ENCODE results near the gene SKP2. TPM values are rescaled to one million over a fixed set of nuclear protein-coding genes. Genes with fewer than 3 reads are reported as not detected.
"Not testable (repeated sequence)": the region's sequence is repeated elsewhere in the genome, so short reads cannot be mapped to it uniquely, and the experiment has no call there.

The SKP2 gene
- total RNA-seq, 6 donors from 2014 or later: 7.7 to 16.8 (median 14.4) TPM

DNA sequence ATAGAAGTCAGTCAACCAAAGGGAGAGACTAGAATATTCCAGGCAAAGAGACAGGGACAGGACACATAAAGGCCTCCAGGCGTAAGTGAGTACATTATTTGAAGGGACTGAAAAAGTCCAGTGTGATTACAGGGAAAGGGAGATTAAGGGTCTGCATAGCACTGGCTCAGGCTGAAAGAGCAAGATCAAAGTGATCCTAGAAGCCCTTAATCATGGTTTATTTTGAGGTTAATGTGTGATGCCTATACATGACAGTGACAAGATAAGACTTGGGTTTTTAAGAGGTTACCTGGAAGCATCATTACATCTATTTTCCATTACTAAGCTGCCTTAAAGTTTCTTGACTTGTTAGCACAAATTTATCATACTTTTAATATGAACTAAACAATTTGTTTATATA lies 26.0 kb upstream of the SKP2 start:
- no peak overlapping the region for H3K27ac ChIP-seq
- WGBS, 2 donors: 97 to 100% methylated on average over 1 of the region's 1 CpG
- no peaks in the 10 kb centered on the region for H3K4me1 ChIP-seq
- DNase-seq (no peak), ATAC-seq (ENCODE audit: low FRiP score in 2 of 2) (no peak)
- no peak overlapping the region for H3K4me3 ChIP-seq
- peaks cover 3 to 28% (median 5%) of the 10 kb centered on the region in 4 donors for H3K36me3 ChIP-seq
- no peaks in the 10 kb centered on the region for H3K27me3 ChIP-seq
- H3K9me3 ChIP-seq: peaks cover 0 to 5% (median 0%) of the 10 kb centered on the region in 4 donors
- TF ChIP-seq, protein P1, sequence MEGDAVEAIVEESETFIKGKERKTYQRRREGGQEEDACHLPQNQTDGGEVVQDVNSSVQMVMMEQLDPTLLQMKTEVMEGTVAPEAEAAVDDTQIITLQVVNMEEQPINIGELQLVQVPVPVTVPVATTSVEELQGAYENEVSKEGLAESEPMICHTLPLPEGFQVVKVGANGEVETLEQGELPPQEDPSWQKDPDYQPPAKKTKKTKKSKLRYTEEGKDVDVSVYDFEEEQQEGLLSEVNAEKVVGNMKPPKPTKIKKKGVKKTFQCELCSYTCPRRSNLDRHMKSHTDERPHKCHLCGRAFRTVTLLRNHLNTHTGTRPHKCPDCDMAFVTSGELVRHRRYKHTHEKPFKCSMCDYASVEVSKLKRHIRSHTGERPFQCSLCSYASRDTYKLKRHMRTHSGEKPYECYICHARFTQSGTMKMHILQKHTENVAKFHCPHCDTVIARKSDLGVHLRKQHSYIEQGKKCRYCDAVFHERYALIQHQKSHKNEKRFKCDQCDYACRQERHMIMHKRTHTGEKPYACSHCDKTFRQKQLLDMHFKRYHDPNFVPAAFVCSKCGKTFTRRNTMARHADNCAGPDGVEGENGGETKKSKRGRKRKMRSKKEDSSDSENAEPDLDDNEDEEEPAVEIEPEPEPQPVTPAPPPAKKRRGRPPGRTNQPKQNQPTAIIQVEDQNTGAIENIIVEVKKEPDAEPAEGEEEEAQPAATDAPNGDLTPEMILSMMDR (IDR thresholded peaks at IDR 0.05): no peak
- TF ChIP-seq POLR2A (IDR thresholded peaks at IDR 0.05) (no peak), POLR2AphosphoS5 (IDR thresholded peaks at IDR 0.05) (no peak)

DNA sequence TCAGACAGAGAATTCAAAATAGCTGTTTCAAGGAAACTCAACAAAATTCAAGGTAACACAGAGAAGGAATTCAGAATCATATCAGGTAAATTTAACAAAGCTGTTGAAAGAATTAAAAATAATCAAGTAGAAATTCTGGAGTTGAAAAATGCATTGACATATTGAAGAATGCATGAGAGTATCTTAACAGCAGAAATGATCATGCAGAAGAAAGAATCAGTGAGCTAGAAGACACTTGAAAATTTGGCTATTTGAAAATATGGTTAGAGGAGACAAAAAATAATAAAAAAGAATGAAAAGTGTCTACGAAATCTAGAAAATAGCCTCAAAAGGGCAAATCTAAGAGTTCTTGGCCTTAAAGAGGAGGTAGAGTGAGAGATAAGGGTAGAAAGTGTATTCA lies 23.1 kb upstream of the SKP2 start:
- H3K27ac ChIP-seq: no peak overlapping the region
- H3K9me3 ChIP-seq: peaks cover 0 to 5% (median 0%) of the 10 kb centered on the region in 4 donors
- H3K4me1 ChIP-seq: no peaks in the 10 kb centered on the region
- ATAC-seq (ENCODE audit: low FRiP score in 2 of 2): no peak
- WGBS, 2 donors: 93 to 100% methylated on average over 1 of the region's 1 CpG
- TF ChIP-seq POLR2A (IDR thresholded peaks at IDR 0.05) (no peak), EP300 (IDR thresholded peaks at IDR 0.05) (no peak), POLR2AphosphoS5 (IDR thresholded peaks at IDR 0.05) (no peak)
- TF ChIP-seq, protein P1 (IDR thresholded peaks at IDR 0.05): no peak
- no peak overlapping the region for H3K4me3 ChIP-seq
- H3K36me3 ChIP-seq: peaks cover 0 to 27% (median 1%) of the 10 kb centered on the region in 4 donors
- DNase-seq: no peak
- H3K27me3 ChIP-seq: no peaks in the 10 kb centered on the region

DNA sequence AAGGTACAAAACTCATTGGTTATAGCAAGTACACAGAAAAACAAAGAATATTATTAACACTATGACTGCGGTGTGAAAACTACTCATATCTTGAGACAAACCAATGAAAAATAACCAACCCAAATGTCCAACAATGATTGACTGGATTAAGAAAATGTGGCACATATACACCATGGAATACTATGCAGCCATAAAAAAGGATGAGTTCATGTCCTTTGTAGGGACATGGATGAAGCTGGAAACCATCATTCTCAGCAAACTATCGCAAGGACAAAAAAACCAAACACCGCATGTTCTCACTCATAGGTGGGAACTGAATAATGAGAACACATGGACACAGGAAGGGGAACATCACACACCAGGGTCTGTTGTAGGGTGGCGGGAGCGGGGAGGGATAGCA lies 22.2 kb upstream of the SKP2 start:
- H3K9me3 ChIP-seq; ATAC-seq (ENCODE audit: low FRiP score in 2 of 2); H3K4me1 ChIP-seq; DNase-seq; H3K27ac ChIP-seq; H3K27me3 ChIP-seq; H3K4me3 ChIP-seq: not testable (repeated sequence)
- WGBS, 2 donors: 94 to 97% methylated on average over 5 of the region's 5 CpGs
- H3K36me3 ChIP-seq: peaks cover 0 to 34% (median 1%) of the 10 kb centered on the region in 4 donors

DNA sequence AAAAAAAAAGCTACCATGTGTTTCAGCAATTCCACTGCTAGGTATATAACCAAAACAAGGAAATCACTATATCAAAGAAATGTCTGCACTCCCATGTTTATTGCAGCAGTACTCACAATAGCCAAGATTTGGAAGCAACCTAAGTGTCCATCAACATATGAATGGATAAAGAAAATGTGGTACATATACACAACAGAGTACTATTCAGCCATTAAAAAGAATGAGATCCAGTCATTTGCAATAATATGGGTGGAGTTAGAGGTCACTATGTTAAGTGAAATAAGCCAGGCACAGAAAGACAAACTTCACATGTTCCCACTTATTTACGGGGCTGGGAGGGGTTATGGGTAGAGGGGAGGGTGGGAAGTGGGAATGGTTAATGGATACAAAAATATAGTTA lies 18.9 kb upstream of the SKP2 start:
- not testable (repeated sequence) for DNase-seq; ATAC-seq (ENCODE audit: low FRiP score in 2 of 2); H3K4me1 ChIP-seq; H3K9me3 ChIP-seq; H3K27ac ChIP-seq; H3K4me3 ChIP-seq; H3K27me3 ChIP-seq
- WGBS, 2 donors: 90 to 93% methylated on average over 1 of the region's 1 CpG
- peaks cover 0 to 48% (median 1%) of the 10 kb centered on the region in 4 donors for H3K36me3 ChIP-seq

DNA sequence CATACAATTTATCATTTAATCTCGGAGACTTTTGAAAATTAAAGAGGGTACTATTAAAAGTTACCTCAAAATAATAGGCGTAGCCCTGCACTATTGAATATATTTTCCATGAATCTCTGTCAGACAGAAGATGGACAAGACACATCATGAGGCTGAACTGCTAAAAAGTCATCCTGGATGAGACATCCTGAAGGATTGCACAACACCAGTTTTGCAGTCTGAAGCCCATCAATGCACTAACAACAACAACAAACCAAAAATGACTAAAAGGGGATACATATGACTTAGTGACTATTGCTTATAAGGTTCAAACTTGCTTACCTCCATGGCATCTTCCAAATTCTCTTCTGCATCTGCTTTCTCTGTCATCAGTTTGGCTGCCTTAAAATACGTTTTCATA lies 15.9 kb upstream of the SKP2 start:
- H3K27ac ChIP-seq: no peak overlapping the region
- 99 to 100% methylated on average over 3 of the region's 3 CpGs for WGBS, 2 donors
- ATAC-seq (ENCODE audit: low FRiP score in 2 of 2) (no peak), DNase-seq (no peak)
- TF ChIP-seq EP300 (IDR thresholded peaks at IDR 0.05) (no peak), POLR2AphosphoS5 (IDR thresholded peaks at IDR 0.05) (no peak)
- H3K27me3 ChIP-seq: no peaks in the 10 kb centered on the region
- peaks cover 3 to 44% (median 9%) of the 10 kb centered on the region in 4 donors for H3K36me3 ChIP-seq
- no peaks in the 10 kb centered on the region for H3K9me3 ChIP-seq
- no peak overlapping the region for H3K4me3 ChIP-seq
- H3K4me1 ChIP-seq: no peaks in the 10 kb centered on the region

DNA sequence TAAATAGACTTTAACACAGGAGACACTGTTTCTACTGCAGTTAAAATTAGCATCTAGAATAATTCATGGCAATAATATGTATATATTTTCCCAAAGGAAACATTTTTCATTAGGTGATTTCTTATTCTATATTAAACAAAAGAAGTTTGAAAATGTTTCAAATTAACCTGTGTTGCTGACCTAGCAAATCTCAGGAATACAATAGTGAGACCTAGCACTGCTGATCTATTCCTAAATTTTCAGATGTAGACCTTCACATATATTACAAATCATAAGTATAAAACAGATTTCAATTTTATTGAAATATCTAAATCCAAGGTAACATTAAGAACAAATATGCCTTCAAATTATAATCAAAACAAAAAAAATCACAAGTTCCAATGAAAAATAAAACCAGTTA lies 15.3 kb upstream of the SKP2 start:
- DNase-seq (no peak), ATAC-seq (ENCODE audit: low FRiP score in 2 of 2) (no peak)
- no peak overlapping the region for H3K27ac ChIP-seq
- TF ChIP-seq EP300 (IDR thresholded peaks at IDR 0.05) (no peak), POLR2A (IDR thresholded peaks at IDR 0.05) (no peak), POLR2AphosphoS5 (IDR thresholded peaks at IDR 0.05) (no peak)
- TF ChIP-seq, protein P1 (IDR thresholded peaks at IDR 0.05): no peak
- H3K9me3 ChIP-seq: no peaks in the 10 kb centered on the region
- no peak overlapping the region for H3K4me3 ChIP-seq
- H3K36me3 ChIP-seq: peaks cover 5 to 47% (median 11%) of the 10 kb centered on the region in 4 donors
- H3K4me1 ChIP-seq: no peaks in the 10 kb centered on the region
- no peaks in the 10 kb centered on the region for H3K27me3 ChIP-seq

Data from upper lobe of left lung (tissue), 6 donors.